ENCODE results near the gene PHOSPHO2. TPM values are rescaled to one million over a fixed set of nuclear protein-coding genes. Genes with fewer than 3 reads are reported as not detected.

The PHOSPHO2 gene
- total and polyA plus RNA-seq, 9 of the 15 experiments (the other 6 are each of a cell fraction or from before 2014, with no cell fraction given), result 7.8 to 19.1 (median 11.7) TPM

- no peak for TF ChIP-seq ZNF668 (CRISPR knock-in tag; IDR thresholded peaks at IDR 0.05)
- TF ChIP-seq HEY1 (CRISPR knock-in tag; IDR thresholded peaks at IDR 0.05; ENCODE audit: borderline replicate concordance), result no peak
- TF ChIP-seq ERF (CRISPR knock-in tag; IDR thresholded peaks at IDR 0.05), result no peak
- peak; percentile 92 for TF ChIP-seq TCF3 (CRISPR knock-in tag; IDR thresholded peaks at IDR 0.05)
- peak; percentile 68 for TF ChIP-seq PRDM10 (IDR thresholded peaks at IDR 0.05; ENCODE audit: partially characterized antibody)
- TF ChIP-seq TCF7 (IDR thresholded peaks at IDR 0.05; ENCODE audit: borderline replicate concordance), result no peak
- no peak for TF ChIP-seq WHSC1 (IDR thresholded peaks at IDR 0.05; ENCODE audit: low read length)
- TF ChIP-seq FOXJ2 (tag; IDR thresholded peaks at IDR 0.05), result no peak
- peak; percentile 71 for TF ChIP-seq JUND (IDR thresholded peaks at IDR 0.05; ENCODE audit: borderline replicate concordance, low read depth, low read length)
- peak; percentile 56; the same call in 2 of the 3 replicates for TF ChIP-seq JUND (tag; IDR thresholded peaks at IDR 0.05; ENCODE audit: borderline replicate concordance, low read depth, low read length)
- no peak for TF ChIP-seq MCM5 (IDR thresholded peaks at IDR 0.05; ENCODE audit: low read depth)
- no peak for TF ChIP-seq NKRF (IDR thresholded peaks at IDR 0.05; ENCODE audit: borderline replicate concordance)
- TF ChIP-seq MXD1 (CRISPR knock-in tag; IDR thresholded peaks at IDR 0.05; ENCODE audit: borderline replicate concordance, poor library complexity, severe bottlenecking), result no peak
- 0 out of 2 replicates have a peak, but pooled peaks have one; percentile 17 for TF ChIP-seq ZNF592 (IDR thresholded peaks at IDR 0.05)
- peak in 1 of 2 experiments; percentile 44 for TF ChIP-seq NRF1 (conservative IDR thresholded peaks at IDR 0.05 in 1 of 2, IDR thresholded peaks at IDR 0.05 in 1 of 2)
- no peak for TF ChIP-seq PHTF2 (CRISPR knock-in tag; IDR thresholded peaks at IDR 0.05)
- no peak for TF ChIP-seq ZNF41 (CRISPR knock-in tag; conservative IDR thresholded peaks at IDR 0.05)
Measured at GRCh38 chr2:169664978-169665930, 29.0 kb upstream of the PHOSPHO2 start (continued).
